ACC112 (cell line): ENCODE data around the gene FYN.

Source experiments
- H2AFZ ChIP-seq: fragments of 200-600 bp; sonication (generic); one replicate; pipeline ENCODE4 v1.6.0; 2017; ENCODE audit warnings: antibody characterized with exemption, low read length; ENCODE audit not compliant: unreplicated experiment
- H3K27ac ChIP-seq: fragments of 200-600 bp; sonication (generic); 2 replicates; pipeline ENCODE4 v1.5.1; 2014; ENCODE audit warnings: low read depth, mild to moderate bottlenecking, antibody characterized with exemption, low read length, moderate library complexity
- H3K27me3 ChIP-seq: fragments of 200-600 bp; sonication (generic); 2 replicates; pipeline ENCODE4 v1.6.1; 2014; ENCODE audit warnings: mild to moderate bottlenecking, antibody characterized with exemption, low read length, moderate library complexity, mixed read lengths; ENCODE audit not compliant: insufficient read depth
- H3K36me3 ChIP-seq: fragments of 200-600 bp; sonication (generic); 2 replicates; pipeline ENCODE4 v1.6.1; 2016; ENCODE audit warnings: mild to moderate bottlenecking, antibody characterized with exemption, low read length, moderate library complexity, mixed read lengths; ENCODE audit not compliant: insufficient read depth
- H3K4me1 ChIP-seq: fragments of 200-600 bp; sonication (generic); one replicate; pipeline ENCODE4 v1.6.1; 2016; ENCODE audit warnings: low read length, mixed read lengths; ENCODE audit not compliant: insufficient read depth, unreplicated experiment, control insufficient read depth
- H3K4me3 ChIP-seq: fragments of 200-600 bp; sonication (generic); 2 replicates; pipeline ENCODE4 v1.5.1; 2014; ENCODE audit warnings: mild to moderate bottlenecking, low read depth, low read length
- H3K79me2 ChIP-seq: fragments of 200-600 bp; sonication (generic); one replicate; pipeline ENCODE4 v1.6.0; 2016; ENCODE audit warnings: low read length; ENCODE audit not compliant: control insufficient read depth, unreplicated experiment, insufficient read depth

Gene FYN

GRCh38 chr6:111799576-111800258 is 73.5 kb downstream of the FYN start:
- Histone ChIP-seq H3K79me2 (peaks cover 44% of the 10 kb centered on the region), H3K36me3 (no peaks in the 10 kb centered on the region), H3K27me3 (no peaks in the 10 kb centered on the region), H3K27ac (no peak overlapping the region), H3K4me1 (peaks cover 59% of the 10 kb centered on the region), H3K4me3 (no peak overlapping the region), H2AFZ (no peak overlapping the region)

DNA sequence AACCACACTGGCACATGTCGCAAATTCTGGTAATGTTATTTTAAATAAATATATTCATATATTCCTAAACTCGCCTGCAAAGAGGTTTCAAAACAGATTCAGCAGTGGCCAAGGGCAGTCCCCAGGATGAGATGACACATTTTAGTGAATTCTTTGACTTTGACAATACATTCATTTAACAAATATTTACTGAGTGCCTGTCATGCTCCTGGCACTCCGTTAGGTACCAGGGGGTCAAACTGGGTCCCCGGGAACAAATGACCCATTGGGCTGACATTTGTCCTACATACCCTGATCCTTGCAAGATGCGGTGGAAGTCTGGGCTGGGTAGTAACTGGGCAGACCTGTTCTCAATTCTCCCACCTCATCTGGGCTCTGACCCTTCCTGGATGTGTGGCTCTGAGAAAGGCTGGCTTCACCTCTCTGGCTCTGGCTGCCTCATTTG is 74.9 kb downstream of the FYN start:
- Histone ChIP-seq H3K79me2 (peaks cover 52% of the 10 kb centered on the region), H3K27ac (peak overlapping the region; percentile 64)

GRCh38 chr6:111796310-111796918 is 76.8 kb downstream of the FYN start:
- H3K4me3 ChIP-seq = no peak overlapping the region
- no peak overlapping the region for H2AFZ ChIP-seq
- peaks cover 59% of the 10 kb centered on the region for H3K4me1 ChIP-seq
- peaks cover 58% of the 10 kb centered on the region for H3K79me2 ChIP-seq
- no peaks in the 10 kb centered on the region for H3K27me3 ChIP-seq
- H3K36me3 ChIP-seq = no peaks in the 10 kb centered on the region
- H3K27ac ChIP-seq = no peak overlapping the region

More for the DNA sequence above, 74.9 kb downstream of the FYN start:
- Histone ChIP-seq H3K4me1 (peaks cover 56% of the 10 kb centered on the region), H3K4me3 (no peak overlapping the region), H2AFZ (no peak overlapping the region), H3K27me3 (no peaks in the 10 kb centered on the region), H3K36me3 (no peaks in the 10 kb centered on the region)

DNA sequence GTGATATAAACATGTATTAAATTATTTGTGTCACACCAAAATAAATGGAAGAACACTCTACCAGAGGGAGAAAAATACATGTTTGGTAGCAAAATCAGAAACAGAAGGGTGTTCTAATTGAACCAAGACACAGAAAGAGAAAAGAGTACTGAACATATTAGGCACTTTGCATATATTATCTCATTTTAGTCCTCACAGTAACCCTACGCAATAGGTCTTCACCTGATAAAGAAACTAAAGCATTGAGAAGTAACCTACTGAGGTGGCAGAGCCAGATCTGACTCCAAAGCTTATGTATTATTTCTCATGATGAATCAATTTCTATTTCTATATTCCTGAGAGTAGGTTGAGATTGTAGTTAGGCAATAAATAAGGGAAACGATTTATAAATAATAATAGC is 77.7 kb downstream of the FYN start:
- Histone ChIP-seq H3K4me3 (no peak overlapping the region), H3K4me1 (peaks cover 52% of the 10 kb centered on the region), H3K79me2 (peaks cover 58% of the 10 kb centered on the region), H3K27ac (no peak overlapping the region), H3K27me3 (no peaks in the 10 kb centered on the region), H2AFZ (no peak overlapping the region), H3K36me3 (no peaks in the 10 kb centered on the region)

- H2AFZ ChIP-seq = no peak overlapping the region
Observed at GRCh38 chr6:111794727-111795452, 78.4 kb downstream of the FYN start.

GRCh38 chr6:111794300-111794699 is 79.0 kb downstream of the FYN start:
- no peaks in the 10 kb centered on the region for H3K27me3 ChIP-seq
- no peak overlapping the region for H2AFZ ChIP-seq
- H3K27ac ChIP-seq = no peak overlapping the region
- H3K4me1 ChIP-seq = peaks cover 41% of the 10 kb centered on the region
- peaks cover 51% of the 10 kb centered on the region for H3K79me2 ChIP-seq
- H3K36me3 ChIP-seq = no peaks in the 10 kb centered on the region
- H3K4me3 ChIP-seq = no peak overlapping the region

More at GRCh38 chr6:111794727-111795452, 78.4 kb downstream of the FYN start:
- Histone ChIP-seq H3K4me3 (no peak overlapping the region), H3K4me1 (peaks cover 45% of the 10 kb centered on the region), H3K27ac (no peak overlapping the region), H3K79me2 (peaks cover 52% of the 10 kb centered on the region), H3K27me3 (no peaks in the 10 kb centered on the region), H3K36me3 (no peaks in the 10 kb centered on the region)

GRCh38 chr6:111793711-111794111 is 79.5 kb downstream of the FYN start:
- Histone ChIP-seq H3K79me2 (peaks cover 51% of the 10 kb centered on the region), H3K4me3 (no peak overlapping the region), H3K4me1 (peaks cover 39% of the 10 kb centered on the region)

GRCh38 chr6:111792914-111793700 is 80.1 kb downstream of the FYN start:
- Histone ChIP-seq H3K27ac (no peak overlapping the region), H3K79me2 (peaks cover 48% of the 10 kb centered on the region), H3K4me1 (peaks cover 34% of the 10 kb centered on the region), H3K27me3 (no peaks in the 10 kb centered on the region), H3K4me3 (no peak overlapping the region), H3K36me3 (no peaks in the 10 kb centered on the region), H2AFZ (no peak overlapping the region)

More at GRCh38 chr6:111793711-111794111, 79.5 kb downstream of the FYN start:
- no peak overlapping the region for H3K27ac ChIP-seq
- no peaks in the 10 kb centered on the region for H3K27me3 ChIP-seq
- no peak overlapping the region for H2AFZ ChIP-seq
- no peaks in the 10 kb centered on the region for H3K36me3 ChIP-seq

DNA sequence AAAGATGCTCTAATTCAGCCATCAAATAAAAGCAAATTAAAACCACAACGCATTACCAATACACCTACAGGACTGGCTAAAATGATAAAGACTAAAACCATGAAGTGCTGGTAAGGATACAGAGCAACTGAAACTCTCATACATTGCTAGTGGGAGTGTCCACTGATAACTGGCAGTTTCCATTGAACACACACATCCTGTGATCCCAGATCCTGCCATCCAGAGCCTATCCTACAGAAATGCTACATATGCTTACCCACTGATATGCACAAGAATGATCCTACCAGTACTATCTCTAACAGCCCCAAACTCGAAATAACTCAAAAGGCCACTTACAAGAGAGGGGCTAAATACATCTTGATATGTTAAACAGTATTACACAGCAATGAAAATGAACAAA is 81.0 kb downstream of the FYN start:
- H3K4me3 ChIP-seq = no peak overlapping the region
- H3K27me3 ChIP-seq = no peaks in the 10 kb centered on the region
- peaks cover 48% of the 10 kb centered on the region for H3K79me2 ChIP-seq
- no peak overlapping the region for H2AFZ ChIP-seq
- H3K4me1 ChIP-seq = peaks cover 34% of the 10 kb centered on the region
- H3K36me3 ChIP-seq = no peaks in the 10 kb centered on the region
- H3K27ac ChIP-seq = no peak overlapping the region

GRCh38 chr6:111791415-111791814 is 81.8 kb downstream of the FYN start:
- H3K79me2 ChIP-seq = peaks cover 46% of the 10 kb centered on the region
- H3K27me3 ChIP-seq = no peaks in the 10 kb centered on the region
- no peaks in the 10 kb centered on the region for H3K36me3 ChIP-seq
- no peak overlapping the region for H3K27ac ChIP-seq
- H3K4me3 ChIP-seq = no peak overlapping the region
- peaks cover 34% of the 10 kb centered on the region for H3K4me1 ChIP-seq
- no peak overlapping the region for H2AFZ ChIP-seq
